Left ventricle myocardium superior (tissue), 1 donor: ENCODE measurements around the gene CSTB. TPM values are rescaled to one million over a fixed set of nuclear protein-coding genes. Genes with fewer than 3 reads are reported as not detected.

ENCODE experiments used
- ATAC-seq: fragments of 200-7000 bp; cut with Tn5 transposase; one replicate; pipeline ENCODE4 v1.9.1; 2020; ENCODE audit warnings: mild to moderate bottlenecking, moderate library complexity
- DNase-seq: peaks from one replicate; pipeline ENCODE4 v3.0.0-alpha.2; 2020
- intact Hi-C: fragments of 100-400 bp; cut with micrococcal nuclease; formaldehyde crosslinking; loops from one replicate; pipeline ENCODE4 v1.11.0; 2022
- total RNA-seq: library from RNA; stranded (reverse); fragmentation: NEBNext Ultra II Directional; extraction: Animal tissue kit (Norgen Biotek cat#: 25700); gene quantifications from one replicate; pipeline ENCODE4 v1.2.1, GENCODE V29; 2021
- donor health status: DM: no; HTN: yes; CAD: no; lungs with severe emphysema.

The CSTB gene
- total RNA-seq, 1 donor from 2014 or later: 37.6 TPM

GRCh38 chr21:43771698-43772424, 4.2 kb downstream of the CSTB start:
- intact Hi-C loops: no loop called here
- no peak for DNase-seq
- ATAC-seq: no peak

GRCh38 chr21:43771199-43771675, 4.9 kb downstream of the CSTB start:
- ATAC-seq (no peak), DNase-seq (no peak)

GRCh38 chr21:43770066-43770655, 5.9 kb downstream of the CSTB start:
- ATAC-seq: no peak
- intact Hi-C loops: no loop called here
- no peak for DNase-seq

More at GRCh38 chr21:43771199-43771675, 4.9 kb downstream of the CSTB start:
- intact Hi-C loops: no loop called here

DNA sequence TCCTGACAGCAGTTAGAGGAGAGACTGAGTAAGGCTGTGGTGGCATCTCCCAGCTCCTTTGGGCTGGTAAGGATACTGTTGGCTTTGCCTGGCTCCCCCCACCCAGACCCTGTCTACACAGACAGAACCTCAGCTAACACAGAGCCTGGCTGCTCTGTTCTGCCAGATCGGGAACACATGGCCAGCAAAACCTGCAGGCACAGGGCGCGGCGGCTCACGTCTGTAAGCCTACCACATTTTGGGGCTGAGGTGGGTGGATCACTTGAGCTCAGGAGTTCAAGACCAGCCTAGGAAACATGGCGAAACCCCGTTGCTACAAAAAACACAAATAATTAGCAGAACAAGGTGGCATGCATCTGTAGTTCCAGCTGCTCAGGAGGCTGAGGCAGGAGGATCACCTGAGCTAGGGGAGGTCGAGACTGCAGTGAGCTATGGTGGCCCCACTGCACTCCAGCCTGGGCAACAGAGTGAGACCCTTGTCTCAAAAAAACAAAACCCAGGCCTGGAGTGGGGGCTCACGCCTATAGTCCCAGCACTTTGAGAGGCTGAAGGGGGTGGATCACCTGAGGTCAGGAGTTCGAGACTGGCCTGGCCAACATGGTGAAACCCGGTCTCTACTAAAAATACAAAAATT, 6.7 kb downstream of the CSTB start:
- no peak for ATAC-seq
- intact Hi-C loops: no loop called here
- no peak for DNase-seq

DNA sequence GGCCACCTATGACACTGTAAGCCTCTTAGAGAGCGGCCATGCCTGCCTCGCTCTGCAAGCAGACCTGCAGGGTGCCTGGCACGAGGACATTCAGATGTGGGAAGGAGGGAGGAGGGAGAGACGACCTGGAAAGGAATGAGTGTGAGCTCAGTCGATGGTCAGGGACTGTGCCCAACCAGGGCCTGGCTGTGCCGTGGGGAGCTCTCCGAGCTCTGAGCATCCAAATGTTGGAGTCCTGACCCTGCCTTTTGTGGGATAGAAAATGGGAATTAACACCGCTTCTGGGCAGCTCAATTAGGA, 7.3 kb downstream of the CSTB start:
- intact Hi-C loops: no loop called here
- no peak for ATAC-seq
- DNase-seq: no peak

- ATAC-seq (peak; percentile 32), DNase-seq (no peak)
- intact Hi-C loops: no loop called here
Observed at GRCh38 chr21:43767984-43768867, 7.9 kb downstream of the CSTB start.

- ATAC-seq (no peak), DNase-seq (no peak)
- intact Hi-C loops: no loop called here
Observed at GRCh38 chr21:43767498-43767983, 8.6 kb downstream of the CSTB start.

GRCh38 chr21:43766734-43767497, 9.2 kb downstream of the CSTB start:
- no peak for ATAC-seq
- intact Hi-C loops: no loop called here
- DNase-seq: no peak

- ATAC-seq (peak; percentile 7), DNase-seq (no peak)
- intact Hi-C loops: no loop called here
Observed at GRCh38 chr21:43764576-43765495, 11.3 kb downstream of the CSTB start.

DNA sequence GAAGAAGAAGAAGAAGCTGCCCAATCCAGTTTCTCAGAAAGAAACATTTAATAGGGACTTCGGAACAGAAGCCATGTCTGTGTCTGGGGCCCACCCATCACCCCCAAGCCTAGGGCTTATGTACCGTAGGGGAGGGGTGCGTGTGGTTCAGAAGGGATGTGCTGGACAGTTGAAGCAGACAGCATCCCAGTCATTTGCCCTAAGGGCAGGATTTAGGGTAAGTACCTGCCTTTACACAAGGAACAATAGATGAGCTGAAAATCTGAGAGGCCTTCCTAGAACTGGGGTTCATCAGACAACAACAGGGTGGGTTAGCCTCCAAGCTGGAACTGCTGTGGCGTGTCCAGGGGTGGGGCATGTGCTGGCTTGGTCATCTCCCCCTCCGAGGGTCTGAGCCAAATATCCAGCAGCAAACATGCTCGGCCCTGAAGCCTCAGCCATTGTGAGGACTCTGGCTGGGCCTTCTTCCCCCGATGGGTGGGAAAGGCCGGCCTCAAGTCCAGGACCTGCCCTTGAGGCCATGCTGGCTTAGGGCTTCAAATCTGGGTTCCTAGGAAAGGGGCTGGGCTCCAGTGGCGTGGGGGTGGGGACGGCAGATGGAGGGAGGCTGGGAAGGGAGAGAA, 12.1 kb downstream of the CSTB start:
- no peak for DNase-seq
- ATAC-seq: no peak
- intact Hi-C loops: no loop called here

DNA sequence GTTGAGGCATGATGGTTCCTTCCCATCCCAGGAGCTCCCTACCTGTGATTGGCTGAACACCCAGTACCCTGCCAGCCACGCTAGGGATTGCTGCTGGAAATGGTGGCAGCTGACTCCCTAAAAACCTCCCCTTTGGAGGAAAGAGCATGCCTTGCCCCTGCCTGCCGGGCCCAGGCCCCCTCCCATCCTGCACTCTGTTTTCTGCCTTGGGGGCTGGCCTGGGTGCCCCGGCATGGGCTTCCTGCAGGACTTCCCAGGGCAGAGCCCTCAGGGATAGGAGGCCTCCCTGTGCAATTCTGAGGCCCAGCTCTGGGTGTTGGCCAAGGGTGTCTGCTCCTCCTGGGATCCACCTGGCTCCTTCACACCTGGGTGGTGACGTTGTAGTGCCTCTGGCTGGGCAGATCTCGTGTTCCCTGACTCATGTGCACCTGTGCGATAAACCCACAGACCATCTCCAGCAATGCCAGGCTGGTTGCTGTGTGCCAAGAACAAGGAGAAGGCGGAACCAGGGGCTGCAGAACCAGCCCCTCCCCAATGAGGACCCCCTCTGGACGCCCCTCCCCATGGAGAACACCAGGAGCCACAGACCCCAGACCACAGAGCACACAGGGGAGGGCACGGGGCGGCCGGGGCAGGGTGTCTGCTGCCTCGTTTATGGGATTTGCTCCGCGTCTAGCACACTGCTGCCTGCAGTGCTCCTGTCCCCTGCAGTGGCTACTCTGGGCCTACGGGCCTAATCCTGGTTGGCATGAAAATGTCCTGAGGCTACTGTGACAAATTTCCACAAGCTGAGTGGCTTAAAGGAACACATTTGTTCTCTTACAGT, 13.6 kb downstream of the CSTB start:
- intact Hi-C loops: no loop called here
- ATAC-seq (no peak), DNase-seq (no peak)

DNA sequence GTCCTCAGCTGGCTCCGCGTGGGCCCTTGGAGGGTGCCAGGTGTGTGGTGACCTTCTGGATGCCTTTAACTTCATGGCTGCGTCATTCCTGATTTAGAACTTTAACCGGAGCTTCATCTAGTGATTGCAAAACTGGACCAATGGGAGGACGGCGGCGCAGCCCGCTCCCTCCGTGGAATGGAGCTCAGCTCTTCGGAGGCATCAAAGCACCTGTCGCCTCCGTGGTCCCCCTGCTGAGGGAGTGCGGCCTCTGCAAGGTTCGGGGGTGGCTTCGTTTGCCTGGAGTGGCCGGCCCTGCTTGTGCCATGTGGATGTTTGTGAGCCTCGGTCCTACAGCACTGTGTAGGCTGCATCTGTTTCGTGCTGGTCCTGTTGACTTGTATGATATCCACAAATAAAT, 14.2 kb downstream of the CSTB start:
- no peak for ATAC-seq
- intact Hi-C loops: no loop called here
- DNase-seq: no peak

DNA sequence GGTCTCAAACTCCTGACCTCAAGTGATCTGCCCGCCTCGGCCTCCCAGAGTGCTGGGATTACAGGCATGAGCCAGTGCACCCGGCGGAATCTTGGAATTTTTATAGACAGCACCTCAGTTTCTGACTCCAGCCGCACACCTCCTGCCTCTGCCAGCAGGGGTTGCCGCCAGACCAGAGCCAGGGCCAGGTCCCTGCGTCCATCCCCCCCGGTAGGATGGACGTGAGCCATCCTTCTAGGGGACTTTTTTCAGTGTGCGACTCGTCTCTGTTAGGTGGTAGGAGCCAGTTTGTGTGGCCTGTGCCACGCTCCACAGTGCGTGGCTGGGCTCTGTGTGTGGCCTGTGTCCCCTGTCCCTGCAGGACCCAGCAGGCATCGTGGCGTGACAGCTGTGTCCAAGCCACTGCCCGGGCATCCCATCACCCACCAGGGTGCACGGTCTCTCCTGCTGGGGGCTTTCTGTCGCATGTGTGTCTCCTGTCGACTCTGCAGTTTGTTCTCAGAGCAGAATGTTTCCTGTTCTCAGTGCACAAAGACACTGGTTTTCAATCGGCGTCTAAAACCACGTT, 15.6 kb downstream of the CSTB start:
- DNase-seq: no peak
- intact Hi-C loops: no loop called here
- ATAC-seq: no peak

GRCh38 chr21:43759651-43760050, 16.5 kb downstream of the CSTB start:
- no peak for DNase-seq
- intact Hi-C loops: no loop called here

DNA sequence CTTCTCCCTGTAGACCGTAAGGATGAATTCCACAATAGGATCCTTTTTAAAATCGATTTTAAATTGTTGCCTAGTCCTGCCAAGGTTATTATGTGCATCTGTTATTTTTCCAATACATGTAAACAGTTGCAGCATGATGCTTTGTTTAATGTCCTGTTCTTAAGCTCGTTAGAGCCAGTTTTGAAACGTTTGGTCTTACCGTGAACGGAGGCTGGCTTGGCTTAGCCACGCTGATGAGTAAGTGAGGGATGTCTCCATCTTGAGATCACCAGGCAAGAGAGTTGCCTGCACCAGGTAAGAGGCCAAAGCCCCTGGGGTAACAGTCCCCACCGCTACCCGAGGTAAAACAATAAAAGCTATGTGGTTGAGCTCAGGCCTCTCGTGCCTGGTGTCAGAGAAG, 17.3 kb downstream of the CSTB start:
- intact Hi-C loops: no loop called here
- ATAC-seq (no peak), DNase-seq (no peak)

More at GRCh38 chr21:43759651-43760050, 16.5 kb downstream of the CSTB start:
- no peak for ATAC-seq

GRCh38 chr21:43758111-43758641, 17.9 kb downstream of the CSTB start:
- DNase-seq (no peak), ATAC-seq (peak; percentile 59)
- intact Hi-C loops: no loop called here
